ENCODE data around the gene LAMA3. TPM values are rescaled to one million over a fixed set of nuclear protein-coding genes. Genes with fewer than 3 reads are reported as not detected.
A peak's percentile ranks its signal among the peaks of the same experiment; 100 is the strongest.

Gene LAMA3
- total and polyA plus RNA-seq, 10 of the 15 experiments (the other 5 are each of a cell fraction or from before 2014, with no cell fraction given) = 0.37 to 6.5 (median 5.4) TPM

DNA sequence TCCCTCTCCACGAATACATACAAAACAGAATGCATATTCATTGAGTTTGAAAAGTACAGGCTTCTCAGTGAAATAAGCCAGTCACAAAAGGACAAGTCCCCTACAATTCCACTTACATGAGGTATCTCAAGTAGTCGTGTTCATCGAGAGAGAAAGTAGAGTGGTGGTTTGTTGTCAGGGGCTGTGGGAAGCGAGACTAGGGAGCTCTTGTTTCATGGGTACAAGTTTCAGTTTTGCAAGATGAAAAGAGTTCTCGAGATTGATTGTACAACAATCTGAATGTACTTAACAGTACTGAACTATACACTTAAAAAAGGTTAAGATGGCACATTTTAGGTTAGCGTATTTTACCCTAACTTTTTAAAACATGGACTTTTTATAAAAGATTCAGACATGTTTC is 253.9 kb downstream of the LAMA3 start:
- peak; percentile 68 for DNase-seq (ENCODE audit: low read depth, low spot score)
- peak; percentile 84 for ATAC-seq
- peak overlapping the region; percentile 87 for H3K4me2 ChIP-seq (ENCODE audit: control insufficient read depth, insufficient read depth)
- in situ Hi-C loops (cut with MboI) = no loop called here
- H3K4me1 ChIP-seq (ENCODE audit: control insufficient read depth, insufficient read depth, low read length) = peaks cover 44% of the 10 kb centered on the region
- H3K4me3 ChIP-seq = no peak overlapping the region
- RAD21 ChIA-PET (ENCODE audit: unreplicated experiment) = interaction anchor here (0.7 to 3.7 kb wide), 5 partner anchors 9 to 68 kb away, joined by 3 to 17 read pairs (median 4); no protein-coding TSS in a partner anchor
- CTCF ChIA-PET = interaction anchor here (1.1 kb wide), 1 partner anchor 41 kb away, joined by 3 read pairs; no protein-coding TSS in a partner anchor
- H3K79me2 ChIP-seq (ENCODE audit: control insufficient read depth, insufficient read depth, low read length) = no peaks in the 10 kb centered on the region
- intact Hi-C loops (cut with micrococcal nuclease; ENCODE audit: unreplicated experiment) = no loop called here
- no peaks in the 10 kb centered on the region for H3K27me3 ChIP-seq (replicated peaks in 1 of 2; ENCODE audit: control insufficient read depth in 2 of 2, insufficient read depth in 2 of 2, low read length in 1 of 2)
- WGBS (ENCODE audit: insufficient coverage, insufficient replicate concordance, low lambda C conversion rate, missing lambda C conversion rate) = 2% methylated on average over 6 of the region's 6 CpGs
- no peak overlapping the region for H2AFZ ChIP-seq (ENCODE audit: control insufficient read depth, low read depth, low read length)
- SMC1A ChIA-PET (ENCODE audit: uncharacterized antibody, unreplicated experiment) = interaction anchor here (0.7 to 4.4 kb wide), 12 partner anchors 9 to 354 kb away, joined by 3 to 21 read pairs (median 4); partner anchors contain the start of gene CABYR
- peak; percentile 97 for FAIRE-seq
- no peaks in the 10 kb centered on the region for H4K20me1 ChIP-seq (ENCODE audit: control insufficient read depth, insufficient read depth)
- no peaks in the 10 kb centered on the region; the same call in 2 of the 3 replicates for H3K9me3 ChIP-seq (replicated peaks; ENCODE audit: control insufficient read depth, insufficient read depth, low read length)
- POLR2A ChIA-PET = interaction anchor here (0.5 kb wide), 1 partner anchor 54 kb away, joined by 3 read pairs; no protein-coding TSS in a partner anchor
- no peaks in the 10 kb centered on the region for H3K36me3 ChIP-seq (ENCODE audit: control insufficient read depth in 2 of 2, insufficient read depth in 2 of 2, low read length in 1 of 2)
- H3K27ac ChIP-seq (ENCODE audit: control insufficient read depth, insufficient read depth) = peak overlapping the region; percentile 65
- no TSS peak for BruUV-seq (replicated peaks)
- peak overlapping the region; percentile 42; the same call in 1 of the 2 replicates for H3K9ac ChIP-seq (ENCODE audit: control insufficient read depth, insufficient read depth, low read length)
- no peak for TF ChIP-seq GABPA (IDR thresholded peaks at IDR 0.05; ENCODE audit: low read depth)
- TF ChIP-seq BACH1 (IDR thresholded peaks at IDR 0.05; ENCODE audit: borderline replicate concordance) = no peak
- peak; percentile 81 for TF ChIP-seq RUNX3 (IDR thresholded peaks at IDR 0.05; ENCODE audit: low read length)
- no peak for TF ChIP-seq PRDM15 (CRISPR knock-in tag; IDR thresholded peaks at IDR 0.05)
- no peak for TF ChIP-seq ETV6 (conservative IDR thresholded peaks at IDR 0.05 in 1 of 2, IDR thresholded peaks at IDR 0.05 in 1 of 2; ENCODE audit: borderline replicate concordance in 1 of 2, low read depth in 1 of 2)
- no peak for TF ChIP-seq PML (IDR thresholded peaks at IDR 0.05; ENCODE audit: low read length)
- TF ChIP-seq E4F1 (IDR thresholded peaks at IDR 0.05; ENCODE audit: borderline replicate concordance, partially characterized antibody) = no peak
- no peak for TF ChIP-seq MYC (IDR thresholded peaks at IDR 0.05; ENCODE audit: insufficient read depth, insufficient read length, insufficient replicate concordance, low read length, severe bottlenecking)
- no peak for TF ChIP-seq HDGF (IDR thresholded peaks at IDR 0.05)
- TF ChIP-seq FOXK2 (IDR thresholded peaks at IDR 0.05) = no peak
- no peak for TF ChIP-seq RCOR1 (conservative IDR thresholded peaks at IDR 0.05; ENCODE audit: low read depth, low read length)
- no peak for TF ChIP-seq SIX5 (IDR thresholded peaks at IDR 0.05; ENCODE audit: low read depth, low read length, severe bottlenecking)
- peak; percentile 53 to 57; a peak in 3 of 4 replicates for TF ChIP-seq IKZF2 (IDR thresholded peaks at IDR 0.05)
- TF ChIP-seq HCFC1 (IDR thresholded peaks at IDR 0.05; ENCODE audit: low read length) = no peak
- TF ChIP-seq JUND (IDR thresholded peaks at IDR 0.05; ENCODE audit: low read depth, low read length) = no peak
- TF ChIP-seq NFIC (IDR thresholded peaks at IDR 0.05; ENCODE audit: low read depth, low read length) = peak; percentile 61
- no peak for TF ChIP-seq POLR2AphosphoS2 (IDR thresholded peaks at IDR 0.05; ENCODE audit: low read depth, low read length)
- peak; percentile 38; the same call in 1 of the 2 replicates for TF ChIP-seq CREM (IDR thresholded peaks at IDR 0.05; ENCODE audit: low read depth)

All from GM12878 (cell line).